Left colon (tissue), 2 donors: ENCODE measurements around the gene CCDC90B. TPM values are rescaled to one million over a fixed set of nuclear protein-coding genes. Genes with fewer than 3 reads are reported as not detected.
A peak's percentile ranks its signal among the peaks of the same experiment; 100 is the strongest.
"Not testable (repeated sequence)": the region's sequence is repeated elsewhere in the genome, so short reads cannot be mapped to it uniquely, and the experiment has no call there.

Experiments
- ATAC-seq: fragments of 200-7000 bp; cut with Tn5 transposase; one replicate; pipeline ENCODE4 v1.9.1; 2020; ENCODE audit warnings: mild to moderate bottlenecking, moderate library complexity
- DNase-seq, 2 donors: peaks; one replicate each; pipeline ENCODE4 v3.0.0-alpha.2; 2020
- intact Hi-C, 2 donors: fragments of 100-400 bp; cut with DNase I in 1 of 2; cut with micrococcal nuclease in 1 of 2; formaldehyde crosslinking; loops; one replicate each; pipeline versions ENCODE4 v1.11.2 to v1.14.0; 2022; cut with DNase I, micrococcal nuclease
- long read RNA-seq: library from polyadenylated mRNA; unstranded; transcript quantifications from one replicate; pipeline ENCODE4 v2.0.0, GENCODE V29; 2021
- total RNA-seq, 2 donors: library from RNA; stranded (reverse); fragmentation: NEBNext Ultra II Directional; extraction: Animal tissue kit (Norgen Biotek cat#: 25700); gene quantifications; one replicate each; pipeline ENCODE4 v1.2.1, GENCODE V29; 2021
- donor health status: DM: no; HTN: no; CAD: no.
- donor health status: DM: yes; HTN: yes; CAD: no.

CCDC90B gene, protein sequence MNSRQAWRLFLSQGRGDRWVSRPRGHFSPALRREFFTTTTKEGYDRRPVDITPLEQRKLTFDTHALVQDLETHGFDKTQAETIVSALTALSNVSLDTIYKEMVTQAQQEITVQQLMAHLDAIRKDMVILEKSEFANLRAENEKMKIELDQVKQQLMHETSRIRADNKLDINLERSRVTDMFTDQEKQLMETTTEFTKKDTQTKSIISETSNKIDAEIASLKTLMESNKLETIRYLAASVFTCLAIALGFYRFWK
- 10 to 100 TPM; 20.0 to 26.0 TPM for total RNA-seq
- long read RNA-seq, full-length matches to known transcripts = 30 of 39 reads
- long read RNA-seq, partial matches to known transcripts = 4 of 39 reads
- long read RNA-seq, other reads (novel, unspliced or antisense) = 5 of 39 reads

DNA sequence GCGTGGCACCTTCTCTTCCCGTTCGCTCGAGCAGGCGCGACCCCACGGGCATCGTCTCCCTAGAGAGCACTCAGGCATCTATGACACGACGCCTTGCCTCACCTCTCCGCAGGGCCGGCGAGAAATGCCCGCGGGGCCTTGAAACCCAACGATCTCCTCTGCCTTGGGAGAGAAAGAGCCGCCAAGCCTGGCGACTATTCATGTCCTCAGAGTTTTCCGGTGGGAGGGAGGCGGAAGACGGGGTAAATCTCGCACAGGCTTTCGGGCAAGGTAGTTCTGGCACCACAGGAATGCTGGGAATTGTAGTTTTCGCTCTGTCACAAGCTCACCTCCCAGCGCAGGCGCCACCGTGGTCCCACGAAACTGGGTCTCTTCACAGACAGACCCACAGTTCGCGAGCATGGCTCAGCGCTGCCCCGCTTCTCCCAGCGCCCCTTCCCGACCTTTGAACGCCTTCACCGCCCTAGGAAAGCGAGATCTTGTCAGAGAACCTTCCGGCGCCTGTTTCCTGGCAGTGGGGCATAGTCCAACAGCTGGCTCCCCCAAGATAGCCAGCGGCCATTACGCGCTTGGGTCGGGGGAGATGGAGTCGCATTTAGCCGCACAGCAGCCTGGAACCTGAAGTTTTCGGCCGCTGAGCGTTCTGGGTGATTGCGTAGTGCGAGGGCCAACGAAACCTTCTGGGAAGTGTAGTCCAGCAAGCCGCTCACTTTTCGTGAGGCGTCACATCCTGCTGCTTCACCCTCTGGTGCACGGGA is at the start of gene CCDC90B:
Gene CCDC90B, minus strand, starts transcription at position 597 of the 758 bp plus-strand sequence. Its CDS starts 395 bp downstream, at position 202.
- intact Hi-C loops = no loop called here
- ATAC-seq = peak; percentile 92
- peak; percentile 93 to 97 for DNase-seq

DNA sequence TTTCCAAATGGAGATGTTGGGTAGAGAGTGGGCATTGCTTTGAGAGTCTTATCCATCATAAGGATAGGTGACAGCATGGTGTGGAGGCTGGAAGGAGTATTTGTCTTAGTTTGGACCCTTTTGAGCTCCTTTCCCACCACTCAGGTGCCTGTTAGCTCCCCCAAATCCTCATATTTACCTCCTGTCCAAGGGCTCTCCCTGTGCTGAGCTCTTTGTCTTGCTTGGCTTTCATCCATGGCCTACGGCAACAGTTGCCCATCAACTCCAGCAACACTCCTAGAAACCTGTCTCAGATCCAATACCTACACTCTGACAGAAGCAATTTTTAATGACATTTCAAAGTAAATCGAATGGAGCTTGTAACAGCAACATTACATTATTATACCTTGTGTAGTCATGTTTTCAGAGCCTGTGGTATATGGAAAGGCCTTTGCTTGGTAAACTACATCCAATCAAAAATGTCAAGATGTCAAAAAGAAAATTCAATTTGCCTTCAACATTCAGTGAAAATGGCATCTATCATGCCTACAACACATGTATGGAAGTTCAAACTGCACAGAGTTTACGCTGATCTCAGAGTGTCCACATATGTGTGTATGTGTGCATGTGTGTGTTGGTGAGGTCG is 49.4 kb upstream of the CCDC90B start:
- intact Hi-C loops = no loop called here
- DNase-seq (no peak), ATAC-seq (no peak)

DNA sequence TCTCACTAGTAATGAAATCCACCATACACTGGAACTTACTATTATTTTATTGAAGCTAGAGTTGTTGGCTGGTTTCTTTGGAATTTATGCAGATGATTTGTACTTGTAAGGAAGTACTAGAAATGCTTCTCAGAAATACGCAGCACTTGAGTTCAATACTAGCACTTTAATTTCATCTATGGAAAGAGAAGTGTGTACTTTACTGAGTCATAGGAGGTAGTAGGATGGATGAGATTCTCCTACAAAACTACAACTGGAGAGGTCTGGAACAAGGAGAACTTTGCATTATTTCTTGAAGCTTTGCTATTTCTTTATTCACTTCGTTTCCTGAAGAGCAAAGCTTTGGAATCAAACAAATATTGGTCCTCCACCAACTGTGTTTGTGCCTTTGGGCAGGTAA is 44.1 kb upstream of the CCDC90B start:
- DNase-seq = no peak
- ATAC-seq = no peak
- intact Hi-C loops = no loop called here

DNA sequence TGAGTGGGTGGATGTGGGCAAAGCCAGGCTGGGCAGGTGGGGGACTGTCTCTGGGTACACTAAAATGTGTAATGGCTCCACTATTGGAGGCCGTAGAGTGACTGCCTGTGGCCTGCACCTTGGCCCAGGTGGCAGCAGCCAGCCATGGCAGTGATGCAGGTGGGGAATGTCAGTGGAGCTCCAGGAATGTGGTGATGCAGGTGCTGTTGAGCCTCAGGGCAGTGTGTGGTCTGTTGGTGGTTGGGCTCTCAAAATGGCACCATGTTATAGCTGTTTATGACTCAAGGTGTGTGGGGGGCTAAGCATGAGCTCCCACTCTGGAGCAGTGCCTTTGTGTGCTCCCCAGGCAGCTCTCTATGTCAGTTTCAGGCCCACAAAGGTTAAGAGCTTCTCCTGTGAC is 40.2 kb upstream of the CCDC90B start:
- ATAC-seq = no peak
- DNase-seq = no peak
- intact Hi-C loops = no loop called here

DNA sequence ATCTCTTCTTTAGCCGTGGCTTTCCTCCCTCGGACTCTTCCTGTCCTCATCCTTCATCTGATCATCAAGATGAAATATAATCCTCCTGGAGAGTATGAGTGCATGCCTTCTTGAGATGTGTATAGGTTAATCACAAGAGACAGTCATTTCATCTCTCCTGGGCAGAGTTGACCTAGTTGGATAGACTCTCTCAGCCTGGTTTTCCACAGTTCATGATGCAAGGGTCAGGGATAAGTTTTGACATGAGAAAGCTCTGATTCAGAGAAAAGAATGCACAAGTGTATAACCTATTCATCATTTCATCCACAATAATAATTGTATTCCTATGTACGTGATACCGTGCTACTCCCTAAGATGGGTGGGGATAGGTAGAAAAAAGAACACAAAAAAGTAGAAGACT is 33.2 kb upstream of the CCDC90B start:
- intact Hi-C loops = no loop called here
- ATAC-seq (no peak), DNase-seq (no peak)

DNA sequence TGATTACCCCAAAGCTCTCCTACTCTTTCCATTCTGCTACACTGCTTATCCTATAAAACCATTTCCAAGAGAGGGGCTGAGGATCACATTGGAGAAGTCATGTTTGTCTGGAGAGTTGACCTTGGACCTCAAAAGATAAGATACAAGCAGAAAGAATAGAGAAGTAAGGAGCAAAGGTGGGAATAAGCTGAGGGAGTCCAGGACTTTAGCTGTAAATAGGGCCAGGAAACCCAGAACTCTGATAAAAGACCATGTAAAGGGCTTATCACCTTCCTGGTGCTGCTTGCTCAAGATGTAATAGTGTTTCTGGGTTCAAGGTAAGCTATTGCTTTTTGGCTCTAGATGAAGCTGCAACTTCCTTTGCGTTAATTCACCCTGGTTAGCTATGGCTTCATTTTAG is 32.8 kb upstream of the CCDC90B start:
- ATAC-seq (no peak), DNase-seq (no peak)
- intact Hi-C loops = no loop called here

DNA sequence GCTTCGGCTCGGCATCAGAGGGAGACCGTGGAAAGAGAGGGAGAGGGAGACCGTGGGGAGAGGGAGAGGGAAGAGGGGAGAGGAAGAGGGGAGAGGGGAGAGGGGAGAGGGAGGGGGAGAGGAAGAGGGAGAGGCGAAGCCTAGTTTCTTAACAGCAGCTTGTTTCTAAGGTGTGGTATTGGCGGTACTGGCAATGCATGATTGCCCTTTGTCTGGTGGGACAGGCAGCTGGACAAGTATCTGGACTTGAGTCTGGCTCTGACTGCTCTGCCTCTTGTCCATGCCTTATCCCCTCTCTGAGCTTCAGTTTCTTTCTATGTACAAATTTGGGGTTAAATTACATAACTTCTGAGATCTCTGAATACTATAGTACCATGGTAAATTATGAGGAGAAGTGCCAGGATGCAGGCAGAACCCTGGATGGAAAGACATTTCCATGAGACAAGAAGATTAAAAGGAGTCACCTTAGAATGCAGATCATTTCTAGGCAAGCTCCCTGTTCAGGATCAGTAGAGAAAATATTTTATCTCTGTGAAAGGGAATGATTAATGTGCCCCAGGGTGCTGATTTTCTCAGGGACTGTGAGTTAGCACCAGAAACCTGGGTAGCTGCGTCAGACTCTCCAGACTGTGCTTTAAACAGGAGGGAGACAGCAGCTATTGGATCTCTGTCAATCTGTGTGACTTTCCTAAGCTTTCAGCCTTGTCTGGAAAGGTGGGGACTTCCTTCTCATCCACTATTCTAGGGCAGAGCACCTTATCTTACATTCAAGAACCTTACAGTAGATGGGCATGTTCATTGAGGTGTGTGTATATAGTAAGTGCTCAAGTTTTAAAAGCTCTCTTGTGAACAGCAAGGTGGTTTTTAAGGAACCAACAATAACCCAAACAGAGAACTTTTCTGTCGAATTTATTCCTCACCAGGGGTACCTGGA is 31.9 kb upstream of the CCDC90B start:
- intact Hi-C loops = no loop called here
- ATAC-seq = no peak
- DNase-seq = no peak

DNA sequence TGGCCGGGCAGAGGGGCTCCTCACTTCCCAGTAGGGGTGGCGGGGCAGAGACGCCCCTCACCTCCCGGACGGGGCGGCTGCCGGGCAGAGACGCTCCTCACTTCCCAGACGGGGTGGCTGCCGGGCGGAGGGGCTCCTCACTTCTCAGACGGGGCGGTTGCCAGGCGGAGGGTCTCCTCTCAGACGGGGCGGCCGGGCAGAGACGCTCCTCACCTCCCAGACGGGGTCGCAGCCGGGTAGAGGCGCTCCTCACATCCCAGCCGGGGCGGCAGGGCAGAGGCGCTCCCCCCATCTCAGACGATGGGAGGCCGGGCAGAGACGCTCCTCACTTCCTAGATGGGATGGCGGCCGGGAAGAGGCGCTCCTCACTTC is 30.7 kb upstream of the CCDC90B start:
- DNase-seq, ATAC-seq, intact Hi-C loops: not testable (repeated sequence)

DNA sequence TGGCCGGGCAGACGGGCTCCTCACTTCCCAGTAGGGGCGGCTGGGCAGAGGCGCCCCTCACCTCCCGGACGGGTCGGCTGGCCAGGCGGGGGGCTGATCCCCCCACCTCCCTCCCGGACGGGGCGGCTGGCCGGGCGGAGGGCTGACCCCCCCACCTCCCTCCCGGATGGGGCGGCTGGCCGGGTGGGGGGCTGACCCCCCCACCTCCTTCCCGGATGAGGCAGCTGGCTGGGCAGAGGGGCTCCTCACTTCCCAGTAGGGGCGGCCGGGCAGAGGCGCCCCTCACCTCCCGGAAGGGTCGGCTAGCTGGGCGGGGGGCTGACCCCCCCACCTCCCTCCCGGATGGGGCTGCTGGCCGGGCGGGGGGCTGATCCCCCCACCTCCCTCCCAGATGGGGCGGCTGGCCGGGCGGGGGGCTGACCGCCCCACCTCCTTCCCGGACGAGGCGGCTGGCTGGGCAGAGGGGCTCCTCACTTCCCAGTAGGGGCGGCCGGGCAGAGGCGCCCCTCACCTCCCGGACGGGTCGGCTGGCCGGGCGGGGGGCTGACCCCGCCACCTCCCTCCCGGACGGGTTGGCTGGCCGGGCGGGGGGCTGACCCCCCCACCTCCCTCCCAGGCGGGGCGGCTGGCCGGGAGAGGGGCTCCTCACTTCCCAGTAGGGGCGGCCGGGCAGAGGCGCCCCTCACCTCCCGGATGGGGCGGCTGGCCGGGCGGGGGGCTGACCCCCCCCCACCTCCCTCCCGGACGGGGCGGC is 30.2 kb upstream of the CCDC90B start:
- ATAC-seq, intact Hi-C loops, DNase-seq: not testable (repeated sequence)

DNA sequence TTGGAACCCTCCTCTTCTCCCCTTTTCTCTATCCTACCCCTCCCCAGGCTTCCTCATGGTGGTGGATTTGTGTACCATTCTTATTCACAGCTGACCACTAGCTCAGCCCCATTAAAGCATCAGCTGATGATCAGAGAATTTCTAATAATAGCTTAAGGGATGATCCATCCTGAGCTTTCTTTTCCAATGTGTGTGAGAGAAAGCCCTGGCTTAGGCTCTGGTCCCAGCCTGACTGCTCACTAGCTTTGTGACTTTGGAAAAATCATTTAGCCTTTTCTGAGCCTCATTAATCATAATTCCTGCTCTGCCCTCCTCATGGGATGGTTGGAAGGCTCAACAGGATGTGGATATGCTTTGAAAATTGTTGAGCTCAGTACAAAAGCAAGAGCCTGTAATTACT is 26.3 kb upstream of the CCDC90B start:
- no peak for DNase-seq
- intact Hi-C loops = no loop called here
- ATAC-seq = no peak

DNA sequence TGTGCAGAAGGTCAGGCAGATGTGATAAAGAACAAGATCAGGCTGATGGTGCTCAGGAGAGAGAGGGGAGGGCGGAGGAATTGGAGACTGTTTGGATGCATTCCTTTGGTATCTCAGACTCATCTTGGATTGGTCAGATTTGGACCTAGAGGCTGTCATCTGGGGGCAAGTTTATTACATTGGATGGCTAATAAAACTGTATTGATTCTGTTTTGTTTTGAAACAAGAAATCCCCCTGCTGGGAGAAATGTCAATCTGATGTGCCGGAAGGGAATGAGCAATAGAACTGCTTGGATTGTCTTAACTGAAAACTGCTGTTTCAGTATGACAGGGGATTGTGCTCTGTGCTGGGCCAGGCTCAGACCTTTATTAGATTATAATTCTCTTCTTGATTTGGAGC is 25.5 kb upstream of the CCDC90B start:
- DNase-seq (no peak), ATAC-seq (no peak)
- intact Hi-C loops = no loop called here

DNA sequence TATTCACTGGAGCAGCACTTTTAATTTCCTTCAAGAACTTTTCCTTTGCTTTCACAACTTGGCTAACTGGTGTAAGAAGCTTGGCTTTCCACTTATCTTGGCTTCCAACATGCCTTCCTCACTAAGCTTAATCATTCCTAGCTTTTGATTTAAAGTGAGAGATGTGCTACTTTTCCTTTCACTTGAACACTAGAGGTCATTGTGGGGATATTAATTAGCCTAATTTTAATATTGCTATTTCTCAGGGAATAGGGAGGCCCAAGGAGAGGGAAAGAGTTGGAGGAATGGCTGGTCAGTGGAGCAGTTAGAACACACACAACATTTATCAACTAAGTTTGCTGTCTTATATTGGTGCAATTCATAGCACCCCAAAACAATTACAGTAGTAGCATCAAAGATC is 24.6 kb upstream of the CCDC90B start:
- ATAC-seq (no peak), DNase-seq (no peak)
- intact Hi-C loops = no loop called here

DNA sequence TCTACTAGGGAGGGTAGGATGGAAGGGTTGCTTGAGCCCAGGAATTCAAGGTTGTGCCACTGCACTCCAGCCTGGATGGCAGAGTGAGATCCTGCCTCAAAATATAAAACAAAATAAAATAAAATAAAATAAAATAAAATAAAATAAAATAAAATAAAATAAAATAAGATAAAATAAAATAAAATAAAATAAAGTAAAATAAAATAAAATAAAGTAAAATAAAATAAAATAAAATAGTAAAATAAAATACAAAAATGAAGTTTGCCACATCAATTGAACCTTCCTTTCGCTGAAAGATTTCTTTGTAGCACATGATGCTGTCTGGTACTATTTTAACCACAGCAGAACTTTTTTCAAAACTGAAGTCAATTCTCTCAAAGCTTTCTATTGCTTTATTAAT is 22.4 kb upstream of the CCDC90B start:
- ATAC-seq, intact Hi-C loops, DNase-seq: not testable (repeated sequence)

DNA sequence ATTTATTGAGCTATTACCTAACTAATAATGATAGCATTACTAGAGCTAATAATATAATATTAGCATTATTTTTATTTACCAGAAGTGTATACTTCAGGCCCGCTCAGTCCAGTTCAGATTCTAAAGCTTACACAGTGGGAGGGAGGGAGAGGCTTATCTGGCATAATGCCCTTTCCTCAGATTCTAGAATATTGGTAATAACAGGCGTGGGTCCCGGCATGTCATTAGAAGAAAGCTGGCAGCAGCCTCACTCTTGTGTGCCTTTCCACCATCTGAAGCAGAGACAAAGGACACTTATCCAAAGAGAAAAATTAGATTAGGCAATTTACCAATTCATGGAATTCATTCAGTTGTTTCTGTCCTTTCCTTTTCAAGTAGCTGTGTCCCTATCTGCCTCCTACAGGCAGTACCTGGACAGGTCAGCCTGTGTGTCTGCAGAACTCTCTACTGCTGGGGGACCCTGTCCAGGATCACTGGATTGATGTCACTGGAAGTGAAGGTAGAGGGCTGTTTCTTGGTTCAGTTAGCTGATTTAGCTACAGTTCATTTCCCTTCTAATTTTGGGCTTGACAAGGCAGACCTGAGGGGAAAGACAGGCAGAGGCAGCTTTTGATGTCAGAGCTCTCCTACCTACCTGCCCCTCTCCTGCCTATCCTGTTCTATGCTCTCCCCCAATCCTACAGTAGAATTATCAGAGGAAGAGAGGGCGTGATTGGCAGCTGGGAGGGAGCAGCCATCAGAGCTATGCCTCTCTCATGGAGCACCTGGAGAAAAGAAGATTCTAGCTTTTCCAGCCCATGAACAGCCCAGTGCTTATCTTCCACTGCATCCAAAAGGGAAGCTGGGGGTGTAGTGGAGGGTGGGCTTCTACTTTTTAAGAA is 20.3 kb upstream of the CCDC90B start:
- no peak for DNase-seq
- no peak for ATAC-seq
- intact Hi-C loops = no loop called here

DNA sequence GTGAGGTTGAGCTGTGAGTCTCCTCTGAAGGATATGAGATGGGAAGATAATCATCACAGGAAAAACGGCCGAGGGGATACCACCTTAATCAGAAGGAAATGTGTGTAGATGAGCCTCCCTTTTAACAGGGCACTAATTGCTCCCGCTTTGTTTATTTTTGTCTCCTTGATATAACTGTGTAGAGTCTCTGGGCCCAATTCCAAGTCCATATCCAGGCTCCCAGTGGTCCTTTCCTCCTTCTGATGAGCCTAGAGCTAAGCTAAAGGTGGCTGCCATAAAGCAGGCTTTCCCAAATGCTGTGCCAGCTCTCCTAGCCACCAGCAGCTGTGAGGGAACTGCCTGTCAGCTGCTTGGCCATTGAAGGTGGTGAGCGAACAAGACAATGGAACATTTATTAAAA is 17.1 kb upstream of the CCDC90B start:
- no peak for ATAC-seq
- intact Hi-C loops = no loop called here
- no peak for DNase-seq

DNA sequence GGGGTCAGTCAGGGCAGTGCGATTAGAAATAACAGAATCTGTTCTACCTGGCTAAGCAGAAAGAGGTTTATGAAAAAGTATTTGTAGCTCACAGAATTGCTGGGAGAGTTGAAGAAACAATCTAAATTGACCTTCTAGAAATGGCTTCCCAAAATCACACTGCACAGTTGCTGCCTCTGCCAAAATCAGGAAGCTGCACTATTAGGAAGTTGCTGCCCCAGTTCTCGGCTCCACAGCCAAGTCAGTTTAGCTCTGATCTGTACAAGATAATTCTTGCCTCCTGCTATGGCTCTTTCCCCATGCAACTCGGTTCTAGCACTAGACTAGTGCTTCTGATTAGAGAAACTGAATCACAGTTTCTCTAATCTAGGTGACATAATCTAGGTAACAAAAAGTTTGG is 16.0 kb upstream of the CCDC90B start:
- intact Hi-C loops = no loop called here
- ATAC-seq = no peak

DNA sequence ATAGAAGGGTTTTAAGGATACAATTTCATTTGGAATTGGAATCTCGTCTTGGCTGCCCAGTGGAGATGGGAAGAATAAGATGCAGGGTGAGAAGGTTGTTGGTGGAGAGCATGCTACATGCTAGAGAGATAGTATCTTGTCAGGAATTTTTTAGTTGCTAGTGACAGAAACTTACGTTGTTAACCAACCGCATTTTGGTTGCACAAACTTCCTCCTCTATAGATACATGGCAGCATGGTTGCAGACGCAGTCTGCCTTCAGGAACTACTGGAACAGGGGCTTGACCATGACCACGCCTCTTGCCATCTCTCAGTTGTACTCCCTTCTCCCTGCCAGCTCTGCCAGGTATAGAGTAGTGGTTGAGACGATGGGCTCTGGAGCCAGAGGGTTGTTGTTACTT is 13.5 kb upstream of the CCDC90B start:
- DNase-seq (no peak), ATAC-seq (no peak)
- intact Hi-C loops = loop anchor here in 1 of 2 donors (10.0 kb wide), 1 partner anchor 425 kb away; no protein-coding TSS in a partner anchor

More for the DNA sequence above, 16.0 kb upstream of the CCDC90B start:
- no peak for DNase-seq
